CD14-positive monocyte (primary cell): ENCODE results near the gene AEN. TPM values are rescaled to one million over a fixed set of nuclear protein-coding genes. Genes with fewer than 3 reads are reported as not detected.

Experiments used
- DNase-seq, 3 donors: peaks; one replicate each; pipeline ENCODE4 v3.0.0-alpha.2; 2011 to 2022
- H2AFZ ChIP-seq: 2 replicates; pipeline ENCODE4 v1.6.0; 2012; ENCODE audit warnings: mild to moderate bottlenecking, low read depth, low read length, inconsistent platforms; ENCODE audit not compliant: insufficient read depth, poor library complexity, severe bottlenecking
- H3K27ac ChIP-seq, 2 donors: 1 replicate in 1 of 2; 2 replicates in 1 of 2; pipeline ENCODE4 v1.5.1; 2012 to 2013; ENCODE audit warnings: low read length in 2 of 2, control low read depth in 1 of 2, inconsistent platforms in 1 of 2, low read depth in 1 of 2, mild to moderate bottlenecking in 1 of 2
- H3K27me3 ChIP-seq, 2 donors: one replicate each; pipeline versions ENCODE4 v1.6.0 to v1.6.1; 2011 to 2013; ENCODE audit warnings: low read length in 2 of 2; ENCODE audit not compliant: control insufficient read depth in 2 of 2, insufficient read depth in 2 of 2
- H3K36me3 ChIP-seq, 2 donors: replicated peaks in 1 of 2; 1 replicate in 1 of 2; 2 replicates in 1 of 2; pipeline versions ENCODE4 v1.5.1 to v1.6.1; 2012 to 2013; ENCODE audit warnings: low read length in 2 of 2, control low read depth in 1 of 2, inconsistent platforms in 1 of 2, mild to moderate bottlenecking in 1 of 2; ENCODE audit not compliant: insufficient read depth in 2 of 2, control insufficient read depth in 1 of 2
- H3K4me1 ChIP-seq, 2 donors: 1 replicate in 1 of 2; 2 replicates in 1 of 2; pipeline versions ENCODE4 v1.5.1 to v1.6.1; 2012 to 2013; ENCODE audit warnings: low read length in 2 of 2, control low read depth in 1 of 2, inconsistent platforms in 1 of 2, mild to moderate bottlenecking in 1 of 2, moderate library complexity in 1 of 2; ENCODE audit not compliant: insufficient read depth in 2 of 2, control insufficient read depth in 1 of 2
- H3K4me2 ChIP-seq: replicated peaks from 2 replicates; pipeline ENCODE3; 2012; ENCODE audit warnings: low read length, moderate library complexity, mild to moderate bottlenecking; ENCODE audit not compliant: poor library complexity, severe bottlenecking; ENCODE audit errors: extremely low read depth
- H3K4me3 ChIP-seq, 3 experiments: fragments of 200-600 bp in 1 of 3; sonication (generic) in 1 of 3; replicated peaks in 1 of 3; 1 replicate in 2 of 3; 2 replicates in 1 of 3; pipeline ENCODE4 v1.5.1; 2011 to 2013; ENCODE audit warnings: low read length in 3 of 3, mild to moderate bottlenecking in 3 of 3, control low read depth in 2 of 3, low read depth in 2 of 3, inconsistent platforms in 1 of 3, moderate library complexity in 1 of 3
- H3K79me2 ChIP-seq: 2 replicates; pipeline ENCODE4 v1.6.0; 2012; ENCODE audit warnings: mild to moderate bottlenecking, control low read depth, inconsistent platforms, low read length, moderate library complexity; ENCODE audit not compliant: insufficient read depth
- H3K9ac ChIP-seq: 2 replicates; pipeline ENCODE4 v1.6.0; 2017; ENCODE audit warnings: low read length, mild to moderate bottlenecking; ENCODE audit not compliant: insufficient read depth, poor library complexity, severe bottlenecking
- H3K9me3 ChIP-seq, 2 donors: replicated peaks in 1 of 2; 1 replicate in 1 of 2; 2 replicates in 1 of 2; pipeline versions ENCODE4 v1.5.1 to v1.6.1; 2012 to 2013; ENCODE audit warnings: low read length in 2 of 2, control low read depth in 1 of 2; ENCODE audit not compliant: control insufficient read depth in 1 of 2, insufficient read depth in 1 of 2
- H4K20me1 ChIP-seq: 2 replicates; pipeline ENCODE4 v1.6.0; 2012; ENCODE audit warnings: mild to moderate bottlenecking, low read length, control low read depth, moderate library complexity; ENCODE audit not compliant: insufficient read depth
- H3K27ac Mint-ChIP-seq, 7 donors: one replicate each; pipeline ENCODE4 v1.8.0; 2020; ENCODE audit warnings: mild to moderate bottlenecking in 7 of 7, mixed read lengths in 7 of 7, moderate library complexity in 6 of 7, inconsistent platforms in 2 of 7
- H3K27me3 Mint-ChIP-seq, 3 donors: one replicate each; pipeline ENCODE4 v1.8.0; 2021 to 2022; ENCODE audit warnings: low read depth in 3 of 3, mild to moderate bottlenecking in 3 of 3, mixed read lengths in 3 of 3, moderate library complexity in 3 of 3, inconsistent platforms in 1 of 3
- H3K36me3 Mint-ChIP-seq, 2 donors: one replicate each; pipeline ENCODE4 v1.8.0; 2020; ENCODE audit warnings: mixed read lengths in 2 of 2, inconsistent platforms in 1 of 2, mild to moderate bottlenecking in 1 of 2
- H3K4me1 Mint-ChIP-seq: one replicate; pipeline ENCODE4 v1.8.0; 2020; ENCODE audit warnings: mild to moderate bottlenecking, mixed read lengths
- H3K4me3 Mint-ChIP-seq, 2 donors: one replicate each; pipeline ENCODE4 v1.8.0; 2020; ENCODE audit warnings: mild to moderate bottlenecking in 2 of 2, mixed read lengths in 2 of 2, moderate library complexity in 1 of 2
- H3K9me3 Mint-ChIP-seq, 7 donors: one replicate each; pipeline ENCODE4 v1.8.0; 2020 to 2022; ENCODE audit warnings: mixed read lengths in 7 of 7, mild to moderate bottlenecking in 6 of 7, moderate library complexity in 6 of 7, inconsistent platforms in 2 of 7
- CTCF ChIP-seq: fragments of 200-600 bp; IDR thresholded peaks from one replicate; pipeline ENCODE4 v1.8.0; 2022; ENCODE audit warnings: antibody characterized with exemption, mild to moderate bottlenecking
- WGBS: methylation state at CpG from one replicate; pipeline ENCODE4 v1.1.5; 2013; ENCODE audit warnings: missing lambda C conversion rate; ENCODE audit not compliant: insufficient coverage; 5-methylcytosine and 5-hydroxymethylcytosine counted together
- intact Hi-C, 2 donors: fragments of 100-400 bp; cut with micrococcal nuclease; formaldehyde crosslinking; loops; one replicate each; pipeline versions ENCODE4 v1.15.0 to v1.15.1; 2023
- polyA plus RNA-seq, 3 donors: library from polyadenylated mRNA; depleted of rRNA in 1 of 3; unstranded in 2 of 3; stranded (reverse) in 1 of 3; fragments of 300-500 nt in 2 of 3; fragments of >200 nt in 1 of 3; fragmentation: Illumina TruSeq in 2 of 3; gene quantifications; 1 replicate in 2 of 3; 2 replicates in 1 of 3; pipeline ENCODE4 v1.2.3, GENCODE V29; 2012 to 2021

Gene AEN
- polyA plus RNA-seq, 3 donors, result 4.6 to 10.7 (median 6.3) TPM

DNA sequence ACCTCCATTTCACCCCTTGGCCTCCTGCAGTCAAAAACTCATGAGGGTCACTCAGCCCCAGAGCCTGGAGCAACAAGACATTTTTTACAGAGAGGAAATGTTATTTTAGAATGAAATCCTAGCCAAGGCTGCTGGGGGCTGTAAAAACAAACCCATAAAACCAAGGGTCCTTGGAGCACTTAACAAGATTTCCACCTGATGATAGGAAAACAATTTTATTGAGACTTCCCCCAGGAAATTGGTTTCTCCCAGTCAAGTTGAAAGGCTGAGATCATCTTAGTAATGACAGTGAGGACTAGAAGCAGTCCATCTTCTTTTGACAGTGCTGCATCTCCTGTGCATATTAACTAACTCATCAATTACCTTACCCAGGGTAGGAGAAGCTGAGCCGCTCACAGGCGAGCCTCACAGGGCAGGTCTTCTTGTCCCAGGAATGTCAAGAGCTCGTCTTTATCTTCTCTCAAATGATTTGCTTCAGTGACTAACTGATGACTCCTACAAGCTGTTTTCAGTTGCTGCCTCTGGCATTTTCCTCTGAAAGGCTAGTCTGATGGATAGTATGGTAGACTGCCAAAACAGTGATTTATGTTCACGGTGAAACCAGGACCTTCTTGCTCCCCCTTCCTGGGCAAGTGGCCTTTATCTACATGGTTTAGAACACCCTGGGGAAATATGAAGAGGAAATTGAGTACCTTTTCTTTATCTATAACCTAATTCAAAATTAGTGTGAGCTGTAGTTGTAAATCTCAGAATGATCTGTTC is 34.6 kb upstream of the AEN start:
- Mint-ChIP-seq H3K27me3 (peaks cover 0 to 4% (median 0%) of the 10 kb centered on the region in 3 donors), H3K4me3 (no peak overlapping the region), H3K9me3 (peaks cover 0 to 4% (median 0%) of the 10 kb centered on the region in 7 donors), H3K36me3 (no peaks in the 10 kb centered on the region), H3K4me1 (no peaks in the 10 kb centered on the region), H3K27ac (no peak overlapping the region)
- H2AFZ ChIP-seq, result no peak overlapping the region
- H4K20me1 ChIP-seq, result no peaks in the 10 kb centered on the region
- 100% methylated on average over 1 of the region's 4 CpGs for WGBS
- no peak overlapping the region for H3K4me2 ChIP-seq
- TF ChIP-seq CTCF, result no peak
- intact Hi-C loops, result no loop called here
- H3K27ac ChIP-seq, result no peak overlapping the region
- no peak for DNase-seq
- H3K27me3 ChIP-seq, result peaks cover 0 to 2% of the 10 kb centered on the region in 2 donors
- no peaks in the 10 kb centered on the region for H3K79me2 ChIP-seq
- H3K4me1 ChIP-seq, result no peaks in the 10 kb centered on the region
- H3K9ac ChIP-seq, result no peak overlapping the region
- no peak overlapping the region for H3K4me3 ChIP-seq
- no peaks in the 10 kb centered on the region for H3K36me3 ChIP-seq
- H3K9me3 ChIP-seq, result no peaks in the 10 kb centered on the region

GRCh38 chr15:88590759-88591158 is 30.4 kb upstream of the AEN start:
- peaks cover 0 to 14% (median under 1%) of the 10 kb centered on the region in 3 donors for H3K27me3 Mint-ChIP-seq
- no peak for TF ChIP-seq CTCF
- no peaks in the 10 kb centered on the region for H3K9me3 Mint-ChIP-seq
- no peak overlapping the region for H3K4me3 ChIP-seq
- H3K9me3 ChIP-seq, result no peaks in the 10 kb centered on the region
- no peaks in the 10 kb centered on the region for H3K4me1 Mint-ChIP-seq
- H3K4me2 ChIP-seq, result no peak overlapping the region
- H3K4me3 Mint-ChIP-seq, result no peak overlapping the region
- no peak for DNase-seq
- H3K79me2 ChIP-seq, result no peaks in the 10 kb centered on the region
- H2AFZ ChIP-seq, result no peak overlapping the region
- intact Hi-C loops, result no loop called here
- H3K4me1 ChIP-seq, result no peaks in the 10 kb centered on the region
- WGBS, result 81% methylated on average over 3 of the region's 6 CpGs
- no peaks in the 10 kb centered on the region for H4K20me1 ChIP-seq
- no peaks in the 10 kb centered on the region for H3K36me3 Mint-ChIP-seq
- no peak overlapping the region for H3K27ac ChIP-seq
- H3K27me3 ChIP-seq, result peaks cover 2 to 3% of the 10 kb centered on the region in 2 donors
- no peaks in the 10 kb centered on the region for H3K36me3 ChIP-seq
- no peak overlapping the region for H3K9ac ChIP-seq
- H3K27ac Mint-ChIP-seq, result no peak overlapping the region
